ENCODE results near the gene ARCN1. TPM values are rescaled to one million over a fixed set of nuclear protein-coding genes. Genes with fewer than 3 reads are reported as not detected.

Gene ARCN1
- total and polyA plus RNA-seq, 2 donors (not counting 3 experiments of a cell fraction or from before 2014, with no cell fraction given): 172 to 180 TPM

DNA sequence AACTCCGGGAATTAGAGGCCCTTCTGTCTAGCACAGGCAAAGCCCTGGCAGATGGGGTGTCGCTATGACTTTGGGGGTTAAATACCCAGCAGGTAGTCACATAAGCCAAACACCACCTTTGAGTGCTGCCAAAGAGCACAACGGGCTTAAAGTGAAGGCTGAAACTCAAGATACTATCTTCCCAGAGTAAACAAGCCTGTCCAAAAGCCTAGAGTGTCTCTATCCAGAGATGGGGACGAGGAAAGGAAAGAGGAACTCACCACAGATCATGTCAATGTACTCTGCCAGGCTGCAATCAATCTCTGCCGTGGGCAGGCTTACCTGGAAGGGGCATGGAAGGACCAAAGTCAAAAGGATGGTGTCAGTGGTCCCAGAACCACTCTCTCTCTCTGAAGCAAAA, 26.7 kb upstream of the ARCN1 start:
- Histone ChIP-seq H3K36me3 (ENCODE audit: control insufficient read depth in 2 of 2, extremely low read depth in 1 of 2, insufficient read depth in 2 of 2, low read length in 2 of 2) (peaks cover 0 to 3% of the 10 kb centered on the region in 2 experiments), H2AFZ (ENCODE audit: low read depth, low read length) (no peak overlapping the region), H3K4me2 (ENCODE audit: insufficient read depth, low read length) (no peak overlapping the region), H3K27ac (ENCODE audit: insufficient read depth, low read depth, low read length) (no peak overlapping the region), H3K9me1 (replicated peaks; ENCODE audit: control insufficient read depth, extremely low read depth, insufficient read depth, low read length) (no peaks in the 10 kb centered on the region), H3K4me1 (ENCODE audit: control insufficient read depth, extremely low read depth, insufficient read depth, low read length) (no peaks in the 10 kb centered on the region), H3K79me2 (ENCODE audit: control insufficient read depth, insufficient read depth, low read length) (no peaks in the 10 kb centered on the region), H3K4me3 (replicated peaks in 1 of 3; ENCODE audit: insufficient read depth in 1 of 3, low read depth in 1 of 3, low read length in 3 of 3) (no peak overlapping the region), H3K27me3 (ENCODE audit: control insufficient read depth in 2 of 2, insufficient read depth in 2 of 2, low read length in 2 of 2) (no peaks in the 10 kb centered on the region), H3K9me3 (replicated peaks; ENCODE audit: control insufficient read depth, insufficient read depth, low read length) (no peaks in the 10 kb centered on the region), H3K9ac (replicated peaks; ENCODE audit: extremely low read depth, insufficient read depth, low read length) (no peak overlapping the region), H4K20me1 (replicated peaks; ENCODE audit: control insufficient read depth, extremely low read depth, insufficient read depth, low read length) (no peaks in the 10 kb centered on the region)
- BruUV-seq (replicated peaks): no TSS peak
- dilution Hi-C loops (cut with MboI; ENCODE audit: extremely low pct_ligation_motif_present, low sequenced_read_pairs): no loop called here
- POLR2A ChIA-PET: no interaction called here
- intact Hi-C loops (cut with micrococcal nuclease): no loop called here
- TF ChIP-seq JUN (IDR thresholded peaks at IDR 0.05; ENCODE audit: borderline replicate concordance, insufficient read depth, insufficient read length, low read depth) (no peak), POLR2AphosphoS5 (IDR thresholded peaks at IDR 0.05; ENCODE audit: insufficient read depth, low read depth, low read length) (no peak), FOS (IDR thresholded peaks at IDR 0.05; ENCODE audit: borderline replicate concordance, insufficient read depth, low read length) (no peak), POLR2A (IDR thresholded peaks at IDR 0.05; ENCODE audit: low read depth, low read length) (no peak), MYC (IDR thresholded peaks at IDR 0.05; ENCODE audit: low read depth, low read length) (no peak), EZH2 (IDR thresholded peaks at IDR 0.05; ENCODE audit: borderline replicate concordance, low read depth, low read length, severe bottlenecking) (no peak), GATA2 (IDR thresholded peaks at IDR 0.05; ENCODE audit: insufficient read depth, insufficient read length, low read depth, low read length) (no peak), CTCF (IDR thresholded peaks at IDR 0.05; ENCODE audit: extremely low read depth in 1 of 2, insufficient read depth in 1 of 2, low read depth in 1 of 2, low read length in 2 of 2) (no peak), MAX (IDR thresholded peaks at IDR 0.05; ENCODE audit: insufficient read depth, insufficient read length) (no peak)
- DNase-seq (ENCODE audit: low read depth, low spot score): no peak
- CTCF ChIA-PET: no interaction called here
- no peak for FAIRE-seq

All from endothelial cell of umbilical vein (primary cell).